GM21515 (cell line): ENCODE data around the gene MRGPRF.

Source experiments
- ATAC-seq: cut with Tn5 transposase; IDR thresholded peaks from one replicate; pipeline ENCODE4 v1.9.1; 2021; ENCODE audit not compliant: unreplicated experiment

Gene MRGPRF

GRCh38 chr11:69051381-69052342 lies 38.6 kb upstream of the MRGPRF start:
- no peak for ATAC-seq

GRCh38 chr11:69050592-69051380 lies 37.7 kb upstream of the MRGPRF start:
- ATAC-seq: no peak

GRCh38 chr11:69049490-69049867 lies 36.4 kb upstream of the MRGPRF start:
- ATAC-seq: no peak

GRCh38 chr11:69048694-69049489 lies 35.8 kb upstream of the MRGPRF start, which contains the start of gene TPCN2:
Gene TPCN2 (plus strand): TSS chr11:69048932. CDS start chr11:69048998, 66 bp downstream.
- peak; percentile 82 for ATAC-seq

GRCh38 chr11:69048031-69048693 lies 35.1 kb upstream of the MRGPRF start:
- ATAC-seq: no peak

GRCh38 chr11:69044111-69045013 lies 31.3 kb upstream of the MRGPRF start:
- no peak for ATAC-seq

GRCh38 chr11:69041516-69041915 lies 28.5 kb upstream of the MRGPRF start:
- no peak for ATAC-seq

- ATAC-seq: no peak
Measured at GRCh38 chr11:69040581-69041260, 27.7 kb upstream of the MRGPRF start.

- ATAC-seq: no peak
Measured at GRCh38 chr11:69040051-69040450, 27.0 kb upstream of the MRGPRF start.

GRCh38 chr11:69039501-69039900 lies 26.5 kb upstream of the MRGPRF start:
- ATAC-seq: no peak

- no peak for ATAC-seq
Measured at GRCh38 chr11:69037544-69037943, 24.5 kb upstream of the MRGPRF start.

- no peak for ATAC-seq
Measured at GRCh38 chr11:69037074-69037473, 24.0 kb upstream of the MRGPRF start.

GRCh38 chr11:69035946-69036340 lies 22.9 kb upstream of the MRGPRF start:
- ATAC-seq: no peak

- no peak for ATAC-seq
Measured at GRCh38 chr11:69035150-69035945, 22.3 kb upstream of the MRGPRF start.

GRCh38 chr11:69034123-69034867 lies 21.2 kb upstream of the MRGPRF start:
- ATAC-seq: no peak

GRCh38 chr11:69033431-69033830 lies 20.4 kb upstream of the MRGPRF start:
- no peak for ATAC-seq

- no peak for ATAC-seq
Measured at GRCh38 chr11:69032833-69033232, 19.8 kb upstream of the MRGPRF start.
